NK-92 treated with Interleukin-12 subunit alpha and Interleukin-12 subunit beta, amount 100 ng/mL, for 24 hours (cell line): ENCODE results near the gene L3MBTL4.
"Not testable (repeated sequence)": the region's sequence is repeated elsewhere in the genome, so short reads cannot be mapped to it uniquely, and the experiment has no call there.

ENCODE experiments used
- DNase-seq: peaks from one replicate; lab custom pipeline; 2025; lab: John Stamatoyannopoulos, UW

L3MBTL4 gene

DNA sequence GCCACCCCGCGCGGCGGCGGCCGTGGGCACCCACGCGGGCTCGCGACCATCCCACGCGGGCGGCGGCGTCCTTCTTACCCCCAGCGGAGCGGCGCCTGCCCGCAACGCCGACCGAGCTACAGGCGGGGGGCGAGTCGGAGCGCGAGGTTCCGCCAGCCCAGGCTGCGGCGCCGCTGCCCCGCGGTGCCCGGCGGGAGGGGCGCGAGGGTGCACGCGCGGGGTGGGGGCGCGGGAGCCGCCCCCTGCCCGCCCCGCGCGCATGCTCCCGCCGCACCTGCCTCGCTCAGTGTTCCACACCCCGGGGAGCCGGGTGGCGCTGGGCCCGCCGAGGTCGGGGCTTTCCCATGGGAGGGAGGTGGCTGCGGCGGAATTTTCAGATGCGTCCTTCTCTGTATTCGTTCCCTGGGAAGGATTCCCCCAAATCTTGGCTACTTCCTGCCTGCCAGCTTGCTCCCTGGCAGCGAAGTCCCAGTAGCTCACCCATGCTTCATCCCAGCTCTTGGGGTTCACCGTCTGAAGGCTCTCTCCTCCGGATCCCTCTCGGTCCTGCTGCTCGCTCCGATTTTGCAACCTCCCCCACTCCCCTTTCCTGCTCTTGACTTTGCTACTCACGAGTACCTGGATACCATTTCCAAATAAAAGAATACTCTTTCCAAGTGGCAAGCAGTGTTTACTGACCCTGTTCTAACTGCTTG lies at the start of gene L3MBTL4:
Gene L3MBTL4, minus strand, starts transcription at position 189 of the 695 bp plus-strand sequence. CDS start 103,286 bp downstream, outside the sequence.
- no peak for DNase-seq

DNA sequence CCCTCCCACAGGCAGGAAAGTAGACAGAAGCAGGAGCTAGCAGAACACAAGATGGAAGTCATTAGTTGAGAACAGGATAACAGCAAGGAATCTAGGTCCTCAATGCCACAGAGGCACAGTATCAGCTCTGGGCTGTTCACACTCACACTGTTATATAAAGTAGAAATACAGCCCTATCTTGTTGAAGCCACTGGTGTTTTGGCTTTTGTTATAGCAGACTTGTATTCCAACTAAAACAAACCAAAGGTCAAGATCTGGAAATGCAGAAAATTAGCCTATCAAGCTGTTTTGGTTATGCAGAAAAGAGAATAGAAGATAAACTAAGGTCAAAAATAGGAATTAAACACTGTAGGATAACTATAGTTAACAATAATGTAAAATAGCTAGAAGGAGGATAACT lies 37.5 kb upstream of the L3MBTL4 start:
- DNase-seq = no peak

DNA sequence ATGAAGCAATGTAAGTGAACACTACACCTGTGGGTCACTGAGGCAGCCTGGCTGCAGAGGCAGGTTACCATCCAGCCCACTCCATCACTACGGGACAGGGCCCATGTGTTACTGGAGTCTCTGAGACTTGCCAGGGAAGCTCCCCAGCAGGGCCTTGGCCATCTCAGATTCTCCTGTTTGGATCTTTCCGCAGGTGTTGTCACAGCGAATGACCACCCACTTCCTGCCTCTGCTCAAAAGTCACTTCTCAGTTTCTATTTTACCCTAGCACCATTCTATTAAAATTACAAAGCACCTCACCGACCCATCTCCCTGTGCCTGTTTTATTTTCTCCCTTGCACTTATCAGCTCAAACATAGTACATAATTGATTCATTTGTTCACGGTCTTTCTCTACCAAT lies 34.5 kb upstream of the L3MBTL4 start:
- DNase-seq = no peak

- no peak for DNase-seq
Observed at GRCh38 chr18:6444466-6445228, 29.9 kb upstream of the L3MBTL4 start.

DNA sequence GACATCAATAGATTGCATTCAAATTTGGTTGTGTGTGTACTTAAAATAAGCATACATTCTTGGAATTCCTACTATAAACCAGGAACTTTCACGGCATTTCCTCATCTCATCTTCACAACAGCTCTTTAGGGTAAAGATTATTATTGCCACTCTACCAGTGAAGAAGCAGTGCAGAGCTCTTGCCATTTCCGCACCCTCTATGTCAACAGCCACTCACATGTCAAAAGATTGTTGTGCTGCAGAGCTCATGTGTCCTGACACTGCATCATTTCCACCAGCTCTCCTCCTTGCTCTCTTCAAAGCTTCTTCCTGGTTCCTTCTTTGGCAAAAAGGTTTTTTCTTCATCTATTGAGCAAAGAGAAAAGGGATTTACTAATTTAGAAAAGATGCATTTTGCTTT lies 26.5 kb upstream of the L3MBTL4 start:
- no peak for DNase-seq

GRCh38 chr18:6437937-6438818 lies 23.5 kb upstream of the L3MBTL4 start:
- DNase-seq = no peak

- no peak for DNase-seq
Observed at GRCh38 chr18:6435731-6436130, 21.0 kb upstream of the L3MBTL4 start.

GRCh38 chr18:6434987-6435709 lies 20.4 kb upstream of the L3MBTL4 start:
- DNase-seq = no peak

GRCh38 chr18:6434481-6434880 lies 19.8 kb upstream of the L3MBTL4 start:
- DNase-seq = no peak

DNA sequence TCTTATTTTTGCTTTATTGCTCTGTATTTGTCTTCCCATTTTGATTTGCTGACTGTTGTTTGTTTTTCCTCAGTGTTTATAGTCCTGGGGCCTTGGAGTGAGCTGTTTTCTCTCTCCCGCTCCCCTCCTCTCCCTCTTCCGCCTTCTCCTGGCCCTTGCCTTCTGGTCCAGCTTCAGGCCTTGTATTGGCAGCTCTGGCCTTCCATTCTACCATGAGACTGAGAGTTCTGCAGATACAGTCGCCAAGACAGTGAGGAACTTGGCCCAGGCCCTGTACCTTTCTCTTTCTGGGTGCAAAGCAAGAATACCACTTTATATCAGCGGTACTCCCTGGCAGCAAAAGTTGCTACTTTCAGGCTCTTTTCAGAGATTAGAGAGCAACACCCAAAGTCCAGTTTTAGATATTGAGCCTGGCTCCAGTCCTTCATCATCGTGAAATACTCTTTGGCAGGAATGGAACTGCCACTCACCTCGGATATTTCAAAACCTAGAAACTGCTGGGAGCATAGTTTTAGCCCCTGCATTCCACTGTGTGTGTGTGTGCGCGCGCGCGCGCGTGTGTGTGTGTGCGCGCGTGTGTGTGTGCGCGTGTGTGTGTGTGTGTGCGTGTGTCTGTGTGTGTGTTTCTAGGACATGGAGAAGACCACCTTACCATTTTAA lies 17.1 kb upstream of the L3MBTL4 start:
- no peak for DNase-seq

- DNase-seq = no peak
Observed at GRCh38 chr18:6428851-6429395, 14.2 kb upstream of the L3MBTL4 start.

DNA sequence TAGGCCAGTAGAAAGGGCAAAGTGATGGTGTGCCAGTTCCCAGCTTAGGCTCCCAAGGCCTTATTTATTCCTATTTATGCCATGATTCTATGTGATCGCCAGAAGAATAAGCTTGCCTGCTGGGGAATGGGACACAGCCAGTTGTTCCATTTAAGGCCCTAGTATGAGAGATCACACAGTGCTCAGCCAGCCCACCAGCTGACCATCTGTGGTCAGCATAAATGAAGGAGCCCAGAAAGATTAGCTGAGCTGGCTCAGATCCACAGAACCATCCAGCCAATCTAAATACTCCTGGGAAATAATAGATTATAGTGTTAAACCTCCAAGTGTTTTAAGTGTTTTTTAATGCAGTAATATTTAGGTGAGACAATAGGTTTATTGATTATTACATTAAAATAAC lies 12.6 kb upstream of the L3MBTL4 start:
- no peak for DNase-seq

GRCh38 chr18:6423289-6423688 lies 8.6 kb upstream of the L3MBTL4 start:
- DNase-seq = no peak

DNA sequence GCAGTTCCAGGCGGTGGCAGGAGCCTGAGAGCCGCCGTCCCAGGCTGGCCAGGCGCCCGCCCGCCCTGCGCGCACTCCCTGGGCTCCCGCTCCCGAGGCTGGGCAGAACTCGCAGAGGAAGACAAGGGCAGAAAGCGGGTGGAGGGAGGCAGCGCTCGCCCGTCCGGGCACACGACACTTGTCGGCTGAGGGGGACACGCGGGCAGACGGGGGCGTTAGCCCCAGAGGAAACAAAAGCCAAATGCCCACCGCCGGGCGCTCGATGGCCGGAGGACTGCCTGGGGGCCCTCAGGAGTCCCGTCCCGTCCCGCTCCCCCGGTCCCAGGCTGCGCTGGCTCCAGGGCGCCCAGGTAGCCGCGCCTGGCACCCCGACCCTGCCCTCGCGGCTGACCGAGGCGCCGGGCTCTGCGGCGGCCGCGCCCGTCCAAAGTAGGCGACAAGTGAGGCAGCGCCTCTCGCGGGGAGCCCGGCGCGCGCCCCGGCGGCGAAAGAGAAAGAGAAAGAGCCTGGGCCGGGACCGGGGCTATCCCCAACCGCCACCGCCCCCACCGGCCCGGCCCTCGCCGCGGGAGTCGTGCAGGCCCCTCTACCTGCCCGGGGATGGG lies 491 bp downstream of the L3MBTL4 start:
- no peak for DNase-seq

DNA sequence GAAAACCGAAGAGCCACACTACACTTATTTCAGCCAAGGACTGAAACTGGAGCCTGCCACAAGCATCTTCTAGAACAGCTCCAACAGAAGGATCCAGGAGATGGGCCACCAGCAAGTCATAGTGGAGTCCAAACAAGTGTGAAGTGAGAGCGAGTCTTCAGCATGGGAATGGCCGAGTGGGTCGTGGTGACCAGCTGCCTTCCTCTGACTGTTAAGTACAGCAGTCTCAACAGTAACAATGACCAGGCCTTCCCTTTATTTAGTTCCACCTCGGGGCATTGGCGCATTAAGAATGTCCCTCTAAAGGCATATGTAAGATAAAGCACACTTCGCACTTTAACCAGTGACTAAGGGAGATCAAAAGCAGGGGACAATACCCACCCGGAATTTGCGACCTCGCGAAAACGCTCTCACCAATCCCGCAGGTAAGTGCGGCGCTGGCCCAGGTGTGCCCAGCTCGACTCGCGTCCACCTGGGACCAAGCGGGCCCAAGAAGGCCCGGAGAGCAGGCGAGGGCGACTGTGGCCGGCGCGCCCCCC lies 1.1 kb downstream of the L3MBTL4 start:
- no peak for DNase-seq

DNA sequence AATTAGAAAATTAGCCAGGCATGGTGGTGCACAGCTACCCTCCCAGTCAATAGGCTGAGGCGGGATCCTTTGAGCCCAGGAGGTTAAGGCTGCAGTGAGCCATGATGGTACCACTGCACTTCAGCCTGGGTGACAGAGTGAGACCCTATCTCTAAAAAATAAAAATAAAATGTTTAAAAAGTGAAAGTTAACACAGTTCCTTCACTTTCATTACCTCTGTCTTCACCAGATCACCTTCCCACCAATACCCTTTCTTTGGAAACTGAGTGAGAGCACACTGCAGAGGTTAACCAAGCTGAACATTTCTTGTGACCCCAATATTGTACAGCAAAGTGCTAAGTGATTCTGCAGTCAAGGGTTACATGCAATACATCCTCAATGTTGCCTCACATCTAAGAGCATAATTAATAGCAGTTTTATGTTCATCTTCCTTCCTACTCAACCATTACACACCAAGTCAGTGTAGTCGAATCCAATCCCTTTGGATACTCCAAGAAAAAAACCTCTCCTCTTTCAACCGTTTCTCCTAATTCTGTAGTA lies 1.7 kb downstream of the L3MBTL4 start:
- DNase-seq = no peak

DNA sequence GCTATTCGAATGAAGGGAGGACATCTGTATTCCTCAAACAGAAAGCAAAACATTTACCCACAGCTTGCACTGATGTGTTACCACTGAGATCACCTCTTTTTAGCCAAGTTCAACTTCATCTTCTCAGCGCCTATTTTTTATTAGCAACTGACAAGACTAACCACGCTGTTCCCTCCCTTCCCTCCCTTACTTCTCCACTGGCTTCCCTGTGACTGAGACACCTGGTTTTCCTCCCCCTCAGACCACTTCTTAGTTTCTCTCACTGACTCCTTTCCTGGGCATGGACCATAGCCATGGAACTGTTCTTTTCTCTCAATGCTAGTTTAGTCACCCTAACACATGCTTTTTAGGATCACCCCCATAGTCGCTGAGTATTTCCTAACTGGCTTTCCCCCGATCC lies 3.3 kb downstream of the L3MBTL4 start:
- no peak for DNase-seq

DNA sequence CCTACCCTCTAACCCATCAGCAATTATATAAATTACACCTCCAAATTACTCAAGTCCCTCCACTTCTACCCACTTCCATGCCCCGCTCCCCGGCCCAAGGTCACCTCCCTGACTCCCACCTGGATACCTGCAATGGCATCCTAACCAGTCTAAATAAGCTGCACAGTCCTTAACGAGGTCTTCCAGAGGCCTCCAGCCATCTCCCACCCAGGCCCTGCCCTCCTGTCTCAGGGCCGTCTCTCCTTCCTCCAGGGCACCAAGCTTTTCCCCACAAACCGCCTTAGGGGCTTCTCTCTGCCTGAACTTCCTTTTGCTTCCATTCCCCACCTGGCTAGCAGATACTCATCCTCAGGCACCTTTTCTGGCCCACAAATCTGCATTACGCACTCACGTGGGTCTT lies 4.8 kb downstream of the L3MBTL4 start:
- DNase-seq = no peak

- not testable (repeated sequence) for DNase-seq
Observed at GRCh38 chr18:6408543-6408942, 6.2 kb downstream of the L3MBTL4 start.

- no peak for DNase-seq
Observed at GRCh38 chr18:6406910-6407470, 7.7 kb downstream of the L3MBTL4 start.
